NOMO-1 (cell line): Measurements from ENCODE around the gene LINGO4.

Experiments
- DNase-seq, 2 experiments: peaks; one replicate each; lab custom pipeline; 2025; ENCODE audit not compliant: unreplicated experiment in 2 of 2; lab: John Stamatoyannopoulos, UW

LINGO4 gene, protein sequence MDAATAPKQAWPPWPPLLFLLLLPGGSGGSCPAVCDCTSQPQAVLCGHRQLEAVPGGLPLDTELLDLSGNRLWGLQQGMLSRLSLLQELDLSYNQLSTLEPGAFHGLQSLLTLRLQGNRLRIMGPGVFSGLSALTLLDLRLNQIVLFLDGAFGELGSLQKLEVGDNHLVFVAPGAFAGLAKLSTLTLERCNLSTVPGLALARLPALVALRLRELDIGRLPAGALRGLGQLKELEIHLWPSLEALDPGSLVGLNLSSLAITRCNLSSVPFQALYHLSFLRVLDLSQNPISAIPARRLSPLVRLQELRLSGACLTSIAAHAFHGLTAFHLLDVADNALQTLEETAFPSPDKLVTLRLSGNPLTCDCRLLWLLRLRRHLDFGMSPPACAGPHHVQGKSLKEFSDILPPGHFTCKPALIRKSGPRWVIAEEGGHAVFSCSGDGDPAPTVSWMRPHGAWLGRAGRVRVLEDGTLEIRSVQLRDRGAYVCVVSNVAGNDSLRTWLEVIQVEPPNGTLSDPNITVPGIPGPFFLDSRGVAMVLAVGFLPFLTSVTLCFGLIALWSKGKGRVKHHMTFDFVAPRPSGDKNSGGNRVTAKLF

DNA sequence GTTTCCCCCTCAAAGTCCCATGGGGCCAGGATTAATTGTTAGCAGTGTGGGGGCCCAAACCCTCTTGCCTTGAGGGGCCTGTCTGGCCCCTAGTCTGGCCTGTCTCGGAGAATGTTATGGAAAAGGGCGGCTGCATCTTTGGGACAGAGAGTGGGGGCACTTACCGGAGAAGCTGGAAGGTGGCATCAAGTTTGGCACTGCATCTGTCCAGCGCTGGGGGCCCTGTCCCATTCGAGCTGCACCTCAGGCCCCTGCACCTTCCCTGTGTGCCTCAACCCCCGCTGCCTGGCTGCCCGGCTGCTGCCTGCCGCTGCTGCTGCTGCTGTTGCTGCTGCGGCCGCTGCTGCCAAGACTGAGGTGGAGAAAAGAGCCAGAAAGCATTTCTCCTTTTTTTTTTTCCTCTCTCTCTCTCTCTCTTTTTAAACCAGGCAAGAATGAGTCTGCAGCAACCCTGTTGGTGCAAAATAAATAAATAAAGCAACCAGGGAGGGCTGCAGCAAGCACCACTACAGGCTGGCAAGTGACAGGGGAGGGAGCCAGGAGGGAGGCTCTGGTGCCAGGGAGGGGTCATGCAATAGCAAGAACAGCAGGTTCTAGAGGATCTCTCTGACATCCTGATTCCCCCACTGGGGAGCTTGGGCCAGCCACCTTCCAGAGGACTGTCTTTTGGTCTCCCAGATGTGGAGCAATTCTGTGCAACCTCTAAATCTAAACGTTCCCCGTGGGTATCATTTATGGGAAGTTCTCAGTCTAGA lies at the start of gene LINGO4:
Gene LINGO4, minus strand, starts transcription at position 354 of the 755 bp plus-strand sequence. CDS start 2,715 bp downstream, outside the sequence.
- DNase-seq = no peak

DNA sequence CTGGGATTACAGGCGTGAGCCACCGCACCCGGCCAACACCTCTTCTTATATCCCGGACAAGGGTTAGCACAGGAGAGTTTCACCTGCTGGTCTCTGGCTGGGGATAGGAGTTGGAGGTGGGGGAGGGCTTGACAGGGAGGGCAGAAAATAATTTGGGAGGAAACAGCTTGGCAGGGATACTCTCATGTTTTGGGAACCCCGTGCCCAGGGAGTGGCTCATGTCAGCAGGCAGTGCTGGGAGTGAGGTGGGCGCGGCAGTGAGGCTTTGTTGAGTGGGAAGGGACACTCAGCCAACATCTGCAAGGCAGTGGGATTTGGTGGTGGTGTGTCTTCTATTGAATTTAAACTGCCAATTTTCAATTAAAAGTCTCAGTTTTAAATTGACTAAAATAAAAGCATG lies 49.4 kb upstream of the LINGO4 start:
- DNase-seq = no peak

DNA sequence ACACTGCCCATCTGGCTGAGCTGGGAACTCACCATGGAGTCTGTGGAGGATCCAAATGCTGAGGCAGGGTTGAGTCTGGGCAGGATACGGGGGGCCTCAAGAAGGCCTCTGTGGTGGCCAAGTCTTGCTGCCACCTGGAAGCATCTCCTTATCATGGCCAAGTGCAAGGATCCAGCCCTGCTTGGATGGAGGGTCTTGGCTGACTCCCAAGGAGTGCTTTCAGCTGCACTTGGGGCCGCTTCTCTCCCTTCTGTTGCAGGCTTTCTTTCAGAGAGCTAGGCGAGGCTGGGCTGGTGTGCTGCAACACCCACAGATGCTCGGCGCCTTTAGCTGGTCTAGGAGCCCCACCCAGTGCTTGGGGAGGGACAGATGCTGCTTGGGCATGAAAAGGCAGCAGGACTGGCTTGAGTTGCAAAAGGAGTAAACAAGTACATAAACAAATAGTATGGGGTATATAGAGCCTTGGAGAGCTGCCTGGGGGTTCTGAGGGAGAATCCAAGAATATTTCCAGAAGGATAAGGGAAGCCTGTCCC lies 48.3 kb upstream of the LINGO4 start, which contains the start of gene THEM5:
Gene THEM5, minus strand, starts transcription at position 302 of the 533 bp plus-strand sequence. Its CDS starts 147 bp downstream, at position 155.
- no peak for DNase-seq

DNA sequence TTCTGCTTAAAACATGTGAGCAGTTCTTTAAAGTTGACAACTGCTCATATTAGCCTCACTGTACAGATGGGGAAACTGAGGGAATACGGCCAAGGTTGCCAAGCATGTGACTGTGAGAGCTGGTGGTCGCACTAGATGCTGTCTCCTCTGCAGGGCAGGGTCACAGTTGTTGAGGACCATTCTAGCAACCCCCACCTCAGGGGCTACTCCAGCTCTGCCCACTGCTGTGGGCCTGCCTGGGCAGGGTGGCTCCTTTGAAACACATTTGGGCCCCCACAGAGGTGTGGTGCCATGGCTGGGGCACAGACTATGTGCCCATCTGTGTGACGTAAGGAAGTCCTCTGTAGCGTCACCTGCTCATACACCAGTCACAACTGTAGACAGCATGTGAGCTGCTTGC lies 47.5 kb upstream of the LINGO4 start:
- DNase-seq = no peak

DNA sequence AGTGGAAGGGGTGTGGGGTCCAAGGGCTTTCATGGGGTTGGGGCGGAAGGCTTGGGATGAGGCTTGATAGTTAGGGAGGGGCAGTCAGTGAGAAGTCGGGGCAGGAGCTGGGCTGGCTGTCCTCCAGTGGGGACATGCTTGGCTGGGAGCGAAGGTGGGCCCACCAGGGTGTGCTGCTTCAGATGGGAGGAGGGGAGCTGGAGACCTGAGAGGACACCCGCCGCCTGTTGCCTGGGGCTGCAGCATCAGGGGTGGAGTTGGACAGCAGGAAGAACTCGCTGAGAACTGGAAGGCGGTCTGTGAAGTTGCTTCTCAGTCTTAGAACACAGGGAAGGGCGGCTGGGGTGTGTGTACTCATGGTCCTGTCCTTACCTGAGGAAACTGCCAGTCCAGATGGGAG lies 46.7 kb upstream of the LINGO4 start:
- no peak for DNase-seq

DNA sequence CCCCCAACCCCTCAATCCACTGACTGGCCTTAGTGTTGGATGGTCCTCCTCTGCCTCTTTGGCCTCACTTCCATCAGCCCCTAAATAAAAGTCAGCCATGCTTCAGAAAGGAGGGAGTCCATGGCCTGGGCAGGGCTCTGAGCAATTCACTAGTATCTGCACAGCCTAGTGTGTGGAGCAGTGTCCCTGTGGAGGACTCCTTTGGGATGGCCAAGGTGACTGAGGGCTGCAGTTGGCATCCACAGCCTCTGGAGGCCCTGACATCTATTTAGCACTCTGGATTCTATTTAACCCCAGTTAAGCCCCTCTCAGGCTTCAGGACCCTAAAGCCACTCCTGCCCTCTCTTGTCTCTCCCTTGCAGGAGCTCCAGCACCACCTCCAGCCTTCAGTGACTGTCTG lies 44.7 kb upstream of the LINGO4 start:
- no peak for DNase-seq

DNA sequence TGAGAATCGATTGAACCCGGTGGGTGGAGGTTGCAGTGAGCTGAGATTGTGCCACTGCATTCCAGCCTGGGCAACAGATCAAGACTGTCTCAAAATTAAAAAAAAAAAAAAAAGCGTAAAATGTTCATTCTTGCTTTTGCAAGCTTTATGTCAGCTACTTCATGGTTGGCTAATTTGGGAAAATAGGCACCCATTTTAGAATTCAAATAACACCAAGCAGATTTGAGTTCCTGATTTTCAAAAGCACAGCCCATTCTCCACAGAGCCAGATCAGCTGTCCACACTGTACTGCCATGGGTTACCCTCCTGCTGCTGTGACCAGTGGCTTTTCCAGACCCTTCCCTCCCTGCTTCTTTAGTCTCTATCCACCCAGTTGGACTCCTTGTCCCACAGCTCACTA lies 43.9 kb upstream of the LINGO4 start:
- DNase-seq = no peak

DNA sequence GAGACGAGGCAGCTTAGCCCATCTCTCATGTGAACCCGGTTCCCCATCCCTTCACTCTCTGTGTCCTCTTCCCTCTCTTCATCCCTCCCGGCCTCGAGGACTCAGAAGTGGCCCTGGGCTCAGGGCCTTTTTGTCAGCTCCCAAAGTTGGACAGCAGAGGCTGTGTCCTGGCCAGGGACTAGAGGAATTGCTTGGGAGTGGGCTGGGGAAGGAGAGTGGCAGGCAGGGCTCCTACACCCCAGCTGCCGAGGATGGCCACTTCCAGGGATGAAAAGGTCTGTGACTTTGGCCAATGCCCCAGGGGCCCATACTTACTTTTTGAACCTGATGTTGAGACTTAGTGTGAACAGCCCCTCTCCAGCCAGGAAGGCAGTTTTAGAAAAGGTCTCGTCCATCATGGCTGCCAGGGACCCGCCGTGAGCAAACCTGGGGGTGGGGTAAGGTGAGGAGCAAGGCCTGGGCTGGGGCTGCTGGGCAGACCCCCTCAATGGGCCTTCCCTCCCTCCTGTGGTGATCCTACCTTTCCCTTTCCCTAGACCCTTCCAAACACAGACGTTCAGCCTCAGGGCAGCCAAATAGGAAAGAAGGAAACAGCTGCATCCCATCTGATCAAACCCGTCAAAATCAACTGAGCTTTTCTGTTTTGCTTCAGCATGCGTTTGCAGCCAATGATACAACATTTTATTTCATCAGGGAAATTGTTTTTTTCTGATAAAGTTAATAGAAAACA lies 42.8 kb upstream of the LINGO4 start:
- no peak for DNase-seq

DNA sequence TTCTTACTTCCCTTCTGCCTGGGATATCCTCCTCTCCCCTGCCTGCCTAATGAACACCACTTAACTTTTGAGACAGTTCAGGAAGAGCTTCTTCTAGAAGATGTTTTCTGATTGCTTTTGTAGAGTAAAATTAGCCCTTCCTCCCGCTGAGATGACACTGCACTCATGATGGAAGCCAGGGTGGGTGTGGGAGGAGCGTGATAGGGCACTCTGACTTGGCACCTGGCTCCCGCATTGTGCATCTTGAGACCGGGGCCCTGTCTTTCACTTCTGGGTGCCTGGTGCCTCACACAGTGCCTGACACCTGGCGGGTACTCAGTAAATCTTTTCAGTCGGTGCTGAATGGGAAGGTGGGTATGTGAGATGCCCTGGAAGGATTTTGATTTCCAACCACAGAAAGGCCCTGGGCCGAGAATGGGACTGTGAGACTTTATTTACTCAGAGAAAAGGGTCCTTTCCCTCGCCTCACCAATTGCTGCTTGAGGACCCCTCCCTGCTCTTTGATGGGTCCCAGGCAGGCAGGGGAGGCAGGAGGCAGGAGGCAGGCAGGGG lies 41.5 kb upstream of the LINGO4 start:
- no peak for DNase-seq

DNA sequence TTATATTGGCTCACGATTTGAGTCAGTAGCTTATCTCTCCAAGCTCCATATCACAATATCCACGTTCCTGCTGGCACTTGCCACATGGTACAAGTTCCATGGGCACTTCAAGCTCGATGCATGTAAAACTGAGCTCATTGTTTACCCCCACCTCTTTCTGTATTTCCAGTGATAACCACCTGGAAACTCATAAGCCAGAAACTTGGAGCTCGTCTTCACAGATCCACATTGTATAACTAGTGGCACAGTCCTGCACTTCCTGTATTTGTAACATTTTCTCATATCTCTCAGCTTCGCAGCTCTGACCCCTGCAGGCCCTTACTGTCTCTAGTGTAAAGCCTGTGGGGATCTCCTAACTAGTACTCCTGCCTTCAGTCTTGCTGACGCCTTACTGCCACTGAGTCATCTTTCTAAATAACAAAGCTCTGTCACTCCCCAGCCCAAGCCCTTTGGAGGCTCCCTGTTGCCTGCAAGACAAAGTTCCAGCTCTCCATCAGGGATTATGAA lies 40.9 kb upstream of the LINGO4 start:
- peak in 1 of 2 experiments; percentile 11 for DNase-seq

DNA sequence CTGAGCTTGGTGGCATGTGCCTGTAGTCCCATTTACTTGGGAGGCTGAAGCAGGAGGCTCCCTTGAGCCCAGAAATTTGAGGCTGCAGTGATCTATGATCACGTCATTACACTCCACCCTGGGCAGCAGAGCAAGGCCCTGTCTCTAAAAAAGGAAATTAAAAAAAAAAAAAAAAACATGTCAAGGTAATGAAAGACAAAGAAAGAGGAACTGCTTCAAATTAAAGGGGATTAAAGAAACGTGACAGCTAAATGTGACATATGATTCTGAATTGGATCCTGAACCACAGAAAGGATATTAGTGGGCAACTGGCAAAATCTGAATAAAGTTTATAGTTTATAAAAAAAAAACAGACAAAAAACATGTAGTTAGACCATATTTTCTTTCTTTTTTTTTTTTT lies 38.2 kb upstream of the LINGO4 start:
- peak in 1 of 2 experiments; percentile 23 for DNase-seq

DNA sequence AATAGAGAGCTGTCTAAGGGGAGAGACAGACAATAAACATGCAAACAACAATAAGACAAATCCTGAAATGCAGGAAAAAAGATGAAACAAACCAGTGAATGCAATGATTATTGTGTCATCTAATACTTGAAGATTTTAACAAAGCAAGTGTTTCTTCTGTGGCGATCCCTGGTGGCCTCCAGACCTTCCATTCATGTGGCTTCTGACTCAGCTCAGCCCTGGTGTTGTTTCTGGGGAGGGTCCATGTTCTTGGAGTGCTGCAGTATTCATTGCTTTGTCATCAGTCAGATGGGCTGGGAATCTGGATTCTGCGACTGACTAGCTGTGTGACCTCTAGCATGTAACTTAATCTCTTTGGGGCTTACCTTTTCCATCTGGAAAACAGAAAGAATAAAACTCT lies 35.9 kb upstream of the LINGO4 start:
- no peak for DNase-seq

DNA sequence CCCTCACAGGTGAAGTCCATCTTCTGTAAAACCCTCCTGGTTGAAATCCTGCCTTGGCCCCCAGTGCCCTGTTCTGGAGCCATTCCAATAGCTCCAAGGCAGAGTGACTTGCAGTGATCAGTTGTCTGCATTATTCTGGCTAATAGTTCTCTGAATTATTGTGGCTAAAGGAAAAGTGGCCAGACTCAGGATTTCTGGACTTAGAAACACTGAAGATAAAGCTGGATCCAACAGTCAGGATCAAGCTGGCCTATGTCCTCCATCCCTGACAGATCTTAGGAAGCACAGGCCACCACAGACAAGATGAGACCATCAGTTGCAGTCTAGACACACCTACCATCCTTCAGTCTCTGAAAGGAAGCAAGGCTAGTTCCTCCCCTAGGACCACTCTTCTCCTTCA lies 35.2 kb upstream of the LINGO4 start:
- no peak for DNase-seq

DNA sequence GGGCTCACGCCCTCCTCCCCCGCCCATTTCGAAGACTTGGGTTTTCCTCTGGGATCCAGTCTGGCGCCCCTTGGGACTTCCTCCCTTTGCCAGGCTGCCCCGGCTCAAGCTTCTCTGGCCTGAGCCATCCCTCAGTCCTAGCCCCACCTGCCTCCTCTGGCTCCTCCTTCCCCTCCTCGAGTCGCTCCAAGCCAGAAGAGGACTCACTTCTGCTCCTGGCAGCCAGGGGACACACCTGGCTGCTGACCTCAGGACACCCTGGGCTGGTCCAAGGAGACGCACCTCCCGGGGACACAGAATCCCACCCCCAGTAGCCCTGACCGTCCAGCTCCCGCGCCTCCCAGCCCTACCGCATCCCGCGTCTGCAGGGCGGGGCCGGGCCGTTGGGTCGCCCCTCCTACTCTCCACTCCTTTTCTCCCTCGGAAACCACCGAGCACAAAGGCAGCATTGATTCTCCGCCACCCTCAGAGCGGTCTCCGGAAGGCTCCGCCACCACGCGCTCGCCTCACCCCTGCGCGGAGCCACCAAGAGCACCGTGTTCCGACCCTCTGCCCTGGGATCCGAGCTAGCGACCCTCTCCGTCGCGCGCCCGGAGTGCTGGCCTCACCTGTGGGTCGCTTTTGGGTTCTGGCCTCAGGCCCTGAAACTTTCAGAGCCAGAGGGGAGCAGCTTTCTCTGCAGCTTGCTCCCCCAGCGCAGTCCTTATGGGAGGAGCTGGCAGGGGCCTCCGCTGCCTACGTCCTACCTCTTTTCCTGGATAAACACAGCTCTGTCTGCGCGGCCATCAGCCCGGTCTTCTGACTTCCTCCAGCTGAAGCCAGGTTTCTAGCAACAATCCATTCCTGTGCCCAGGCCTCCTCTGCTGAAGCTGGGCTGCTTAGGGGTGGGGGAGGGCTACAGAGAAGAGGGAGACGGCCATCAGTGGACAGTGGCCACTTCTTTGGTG lies 34.5 kb upstream of the LINGO4 start, which contains the start of gene C2CD4D:
Gene C2CD4D, minus strand, starts transcription at position 364 of the 947 bp plus-strand sequence. CDS start 831 bp downstream, outside the sequence.
- DNase-seq = no peak

DNA sequence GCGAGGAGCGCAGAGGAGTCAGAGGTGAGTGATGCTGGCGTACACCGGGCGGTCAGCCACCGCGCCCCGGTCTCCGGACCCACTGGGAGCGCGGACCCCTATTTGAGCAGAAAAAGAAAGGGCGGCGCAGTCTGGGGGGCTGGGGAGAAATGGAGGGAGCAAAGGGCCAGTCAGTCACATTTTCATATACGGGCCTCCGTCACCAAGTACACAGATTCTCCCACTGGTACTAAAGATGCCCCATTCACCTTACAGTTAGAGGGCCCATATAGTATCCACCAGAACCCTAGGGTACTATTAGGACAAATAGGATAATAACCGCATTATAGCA lies 33.8 kb upstream of the LINGO4 start:
- no peak for DNase-seq

DNA sequence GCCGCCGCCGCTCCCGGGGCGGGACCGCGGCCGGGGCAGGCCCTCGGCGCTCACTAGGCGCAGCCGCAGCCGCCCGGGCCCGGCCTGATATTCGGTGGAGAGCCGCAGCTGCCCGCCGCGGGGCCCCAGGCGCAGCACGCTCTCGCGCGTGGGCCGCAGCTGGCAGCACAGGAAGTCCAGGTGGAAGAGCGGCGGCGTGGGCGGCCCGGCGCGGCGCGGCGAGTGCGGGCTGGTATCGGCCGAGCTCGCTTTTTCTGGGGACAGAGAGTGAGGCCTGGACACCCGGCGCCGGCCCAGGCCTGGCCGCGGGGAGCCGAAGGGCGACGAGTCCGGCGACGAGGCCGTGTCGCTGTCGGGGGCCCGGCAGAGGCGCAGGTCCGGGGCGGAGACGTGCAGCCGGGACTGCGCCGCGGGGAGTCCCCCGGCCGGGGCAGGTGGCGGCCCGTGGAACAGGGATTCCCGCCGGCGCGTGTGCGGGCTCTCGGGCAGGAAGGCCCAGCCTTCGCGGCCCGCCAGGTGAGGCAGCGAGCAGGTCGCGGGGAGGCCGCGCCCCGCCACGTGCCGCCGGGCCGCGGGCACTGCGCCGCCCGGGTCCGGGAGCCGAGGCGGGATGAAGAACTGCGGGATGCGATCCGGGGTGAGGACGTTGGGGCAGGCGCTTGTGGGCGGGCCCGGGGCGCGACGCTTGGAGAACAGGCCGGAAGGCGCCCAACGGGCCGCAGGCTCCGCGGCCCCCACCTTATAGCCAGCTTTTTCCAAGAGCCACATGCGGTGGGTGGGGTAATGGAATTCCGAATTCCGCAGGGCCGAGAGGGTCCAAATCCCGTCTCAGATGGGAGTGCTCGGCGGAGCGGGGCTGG lies 33.2 kb upstream of the LINGO4 start:
- peak in 1 of 2 experiments; percentile 24 for DNase-seq

DNA sequence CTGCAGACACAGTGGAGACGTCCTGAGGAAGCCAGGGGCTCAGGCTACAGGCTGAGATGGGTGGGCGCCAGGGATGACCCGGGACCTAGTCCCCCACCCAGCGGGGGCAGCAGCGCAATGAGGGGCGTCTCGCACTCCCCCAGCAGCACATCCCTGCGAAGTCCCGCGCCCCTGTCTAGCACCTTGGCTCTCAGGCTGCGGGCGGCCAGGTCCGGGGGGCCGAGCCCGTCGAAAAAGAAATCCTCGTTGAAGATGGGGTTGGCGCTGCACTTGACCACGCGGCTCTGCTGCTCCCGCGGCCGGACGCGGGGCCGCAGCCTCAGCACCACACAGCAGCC lies 32.6 kb upstream of the LINGO4 start:
- DNase-seq = no peak

DNA sequence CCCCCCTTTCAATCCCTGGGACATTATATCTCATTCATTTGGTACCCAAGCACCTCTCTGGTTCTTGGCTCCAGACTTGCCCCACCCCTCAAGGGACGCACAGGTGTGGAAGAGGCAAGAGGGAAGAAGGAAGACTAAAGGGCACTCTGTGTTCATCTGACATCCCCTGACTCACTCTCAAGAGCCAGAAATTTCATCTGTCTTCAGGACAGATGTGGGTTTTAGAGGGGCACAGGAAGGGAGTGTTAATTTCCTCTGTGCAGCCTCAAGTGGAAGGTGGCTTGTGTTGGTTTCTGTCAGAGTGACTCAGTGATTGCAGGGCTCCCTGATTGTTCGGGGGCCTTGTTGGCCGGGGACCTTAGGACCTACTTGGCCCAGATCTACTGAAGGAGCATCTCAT lies 32.0 kb upstream of the LINGO4 start:
- no peak for DNase-seq
